ENCODE measurements around the gene ZNF841.

Gene ZNF841

GRCh38 chr19:52095172-52096014, at the start of gene ZNF841:
TSS of gene ZNF841 (minus strand) at chr19:52095765. CDS start at chr19:52084801, 10,964 bp downstream.
- peaks cover 38% of the 10 kb centered on the region for H3K4me1 Mint-ChIP-seq
- peaks cover 33% of the 10 kb centered on the region for H3K9me3 Mint-ChIP-seq
- peak; percentile 100 for ATAC-seq
- H3K27ac Mint-ChIP-seq: peak within 1 kb of the TSS; percentile 96
- H3K36me3 Mint-ChIP-seq: peaks cover 51% of the 10 kb centered on the region
- H3K27me3 Mint-ChIP-seq: no peaks in the 10 kb centered on the region
- H3K4me3 Mint-ChIP-seq: peak within 1 kb of the TSS; percentile 94

GRCh38 chr19:52142001-52142595, 46.5 kb upstream of the ZNF841 start:
- Mint-ChIP-seq H3K9me3 (peaks cover 10% of the 10 kb centered on the region), H3K27ac (no peak overlapping the region), H3K36me3 (peaks cover 12% of the 10 kb centered on the region), H3K4me3 (no peak overlapping the region), H3K4me1 (peaks cover 22% of the 10 kb centered on the region), H3K27me3 (no peaks in the 10 kb centered on the region)
- no peak for ATAC-seq

GRCh38 chr19:52141203-52141602, 45.6 kb upstream of the ZNF841 start:
- ATAC-seq: no peak
- Mint-ChIP-seq H3K27ac (no peak overlapping the region), H3K9me3 (peaks cover 10% of the 10 kb centered on the region), H3K27me3 (no peaks in the 10 kb centered on the region), H3K4me1 (peaks cover 22% of the 10 kb centered on the region), H3K4me3 (no peak overlapping the region), H3K36me3 (peaks cover 12% of the 10 kb centered on the region)

- Mint-ChIP-seq H3K27me3 (no peaks in the 10 kb centered on the region), H3K27ac (peak overlapping the region; percentile 85), H3K36me3 (peaks cover 16% of the 10 kb centered on the region), H3K9me3 (peaks cover 5% of the 10 kb centered on the region), H3K4me3 (peak overlapping the region; percentile 91), H3K4me1 (peaks cover 27% of the 10 kb centered on the region)
- ATAC-seq: peak; percentile 99
Measured at GRCh38 chr19:52140032-52140710, 44.6 kb upstream of the ZNF841 start.

- Mint-ChIP-seq H3K4me1 (peaks cover 26% of the 10 kb centered on the region), H3K36me3 (peaks cover 21% of the 10 kb centered on the region), H3K9me3 (peaks cover 5% of the 10 kb centered on the region), H3K27me3 (no peaks in the 10 kb centered on the region), H3K4me3 (peak within 1 kb of the TSS; percentile 91), H3K27ac (peak within 1 kb of the TSS; percentile 85)
- ATAC-seq: peak; percentile 93
Measured at GRCh38 chr19:52139252-52140031, 43.9 kb upstream of the ZNF841 start, which contains the start of gene ZNF616. TSS of gene ZNF616 (minus strand) at chr19:52139938. CDS start at chr19:52130512, 9,426 bp downstream.

GRCh38 chr19:52138983-52139251, 43.4 kb upstream of the ZNF841 start:
- ATAC-seq: no peak
- H3K4me3 Mint-ChIP-seq: peak overlapping the region; percentile 91
- peaks cover 24% of the 10 kb centered on the region for H3K4me1 Mint-ChIP-seq
- H3K36me3 Mint-ChIP-seq: peaks cover 25% of the 10 kb centered on the region
- peak overlapping the region; percentile 85 for H3K27ac Mint-ChIP-seq
- H3K27me3 Mint-ChIP-seq: no peaks in the 10 kb centered on the region
- H3K9me3 Mint-ChIP-seq: peaks cover 5% of the 10 kb centered on the region

- peak overlapping the region; percentile 85 for H3K27ac Mint-ChIP-seq
- peak overlapping the region; percentile 91 for H3K4me3 Mint-ChIP-seq
- peaks cover 24% of the 10 kb centered on the region for H3K4me1 Mint-ChIP-seq
- no peaks in the 10 kb centered on the region for H3K27me3 Mint-ChIP-seq
- peaks cover 27% of the 10 kb centered on the region for H3K36me3 Mint-ChIP-seq
- no peak for ATAC-seq
- peaks cover 5% of the 10 kb centered on the region for H3K9me3 Mint-ChIP-seq
Measured at GRCh38 chr19:52138278-52138982, 42.9 kb upstream of the ZNF841 start.

GRCh38 chr19:52120286-52120685, 24.7 kb upstream of the ZNF841 start:
- ATAC-seq: no peak
- no peaks in the 10 kb centered on the region for H3K27me3 Mint-ChIP-seq
- H3K36me3 Mint-ChIP-seq: peaks cover 97% of the 10 kb centered on the region
- peaks cover 41% of the 10 kb centered on the region for H3K9me3 Mint-ChIP-seq
- H3K27ac Mint-ChIP-seq: no peak overlapping the region
- no peak overlapping the region for H3K4me3 Mint-ChIP-seq
- H3K4me1 Mint-ChIP-seq: no peaks in the 10 kb centered on the region

- Mint-ChIP-seq H3K27ac (no peak overlapping the region), H3K9me3 (peaks cover 46% of the 10 kb centered on the region), H3K27me3 (no peaks in the 10 kb centered on the region), H3K4me1 (no peaks in the 10 kb centered on the region), H3K4me3 (no peak overlapping the region), H3K36me3 (peaks cover 60% of the 10 kb centered on the region)
- ATAC-seq: no peak
Measured at GRCh38 chr19:52115526-52116053, 20.0 kb upstream of the ZNF841 start.

GRCh38 chr19:52114691-52115090, 19.1 kb upstream of the ZNF841 start:
- H3K27ac Mint-ChIP-seq: no peak overlapping the region
- peaks cover 41% of the 10 kb centered on the region for H3K9me3 Mint-ChIP-seq
- no peak overlapping the region for H3K4me3 Mint-ChIP-seq
- H3K4me1 Mint-ChIP-seq: no peaks in the 10 kb centered on the region
- no peaks in the 10 kb centered on the region for H3K27me3 Mint-ChIP-seq
- no peak for ATAC-seq
- peaks cover 51% of the 10 kb centered on the region for H3K36me3 Mint-ChIP-seq

- H3K27me3 Mint-ChIP-seq: no peaks in the 10 kb centered on the region
- H3K9me3 Mint-ChIP-seq: peaks cover 37% of the 10 kb centered on the region
- no peak overlapping the region for H3K27ac Mint-ChIP-seq
- H3K36me3 Mint-ChIP-seq: peaks cover 30% of the 10 kb centered on the region
- ATAC-seq: no peak
- H3K4me3 Mint-ChIP-seq: no peak overlapping the region
- H3K4me1 Mint-ChIP-seq: no peaks in the 10 kb centered on the region
Measured at GRCh38 chr19:52112624-52113023, 17.1 kb upstream of the ZNF841 start.

GRCh38 chr19:52110780-52111179, 15.2 kb upstream of the ZNF841 start:
- no peaks in the 10 kb centered on the region for H3K27me3 Mint-ChIP-seq
- H3K36me3 Mint-ChIP-seq: peaks cover 26% of the 10 kb centered on the region
- no peak for ATAC-seq
- no peaks in the 10 kb centered on the region for H3K4me1 Mint-ChIP-seq
- H3K4me3 Mint-ChIP-seq: no peak overlapping the region
- no peak overlapping the region for H3K27ac Mint-ChIP-seq
- H3K9me3 Mint-ChIP-seq: peaks cover 37% of the 10 kb centered on the region

GRCh38 chr19:52102782-52103181, 7.2 kb upstream of the ZNF841 start:
- peaks cover 11% of the 10 kb centered on the region for H3K36me3 Mint-ChIP-seq
- H3K9me3 Mint-ChIP-seq: peaks cover 18% of the 10 kb centered on the region
- H3K4me3 Mint-ChIP-seq: no peak overlapping the region
- no peaks in the 10 kb centered on the region for H3K27me3 Mint-ChIP-seq
- ATAC-seq: no peak
- H3K4me1 Mint-ChIP-seq: no peaks in the 10 kb centered on the region
- no peak overlapping the region for H3K27ac Mint-ChIP-seq

- Mint-ChIP-seq H3K36me3 (peaks cover 6% of the 10 kb centered on the region), H3K27ac (no peak overlapping the region), H3K9me3 (peaks cover 12% of the 10 kb centered on the region), H3K4me3 (no peak overlapping the region), H3K27me3 (no peaks in the 10 kb centered on the region), H3K4me1 (no peaks in the 10 kb centered on the region)
- no peak for ATAC-seq
Measured at GRCh38 chr19:52101866-52102562, 6.4 kb upstream of the ZNF841 start.

Measured in stimulated activated memory B cell treated with anti-CD40 and anti-IgM and Interleukin-4, amounts not matched to agents 10 μg/mL and 1 μg/mL and 100 μg/mL, for 72 hours (primary cell).